Right lobe of liver (tissue), 6 donors: ENCODE measurements around the gene ENO2. TPM values are rescaled to one million over a fixed set of nuclear protein-coding genes. Genes with fewer than 3 reads are reported as not detected.

ENCODE experiments used
- ATAC-seq, 4 donors: fragments of 200-7000 bp; cut with Tn5 transposase; one replicate each; pipeline ENCODE4 v1.9.1; 2020; ENCODE audit warnings: mild to moderate bottlenecking in 4 of 4, moderate library complexity in 4 of 4
- DNase-seq, 3 donors: peaks; one replicate each; pipeline ENCODE4 v3.0.0-alpha.2; 2020
- H3K27ac ChIP-seq, 3 donors: fragments of 200-600 bp; one replicate each; pipeline ENCODE4 v1.8.0; 2022
- H3K27me3 ChIP-seq, 2 donors: fragments of 200-600 bp; one replicate each; pipeline ENCODE4 v1.8.0; 2022
- H3K36me3 ChIP-seq, 4 donors: fragments of 200-600 bp; sonication (generic) in 1 of 4; one replicate each; pipeline versions ENCODE4 v1.5.1 to v1.8.0; 2017 to 2022; ENCODE audit warnings: control low read depth in 1 of 4
- H3K4me1 ChIP-seq, 4 donors: fragments of 200-600 bp; sonication (generic) in 1 of 4; one replicate each; pipeline versions ENCODE4 v1.5.1 to v1.8.0; 2017 to 2022; ENCODE audit warnings: control low read depth in 1 of 4
- H3K4me3 ChIP-seq, 3 donors: fragments of 200-600 bp; one replicate each; pipeline ENCODE4 v1.8.0; 2022
- H3K9me3 ChIP-seq, 4 donors: fragments of 200-600 bp; sonication (generic) in 1 of 4; one replicate each; pipeline versions ENCODE4 v1.5.1 to v1.8.0; 2017 to 2022; ENCODE audit warnings: control low read depth in 1 of 4
- POLR2A ChIP-seq: fragments of 450-650 bp; IDR thresholded peaks from one replicate; pipeline ENCODE4 v1.6.1; 2017; ENCODE audit warnings: antibody characterized with exemption, mild to moderate bottlenecking
- WGBS: methylation state at CpG from one replicate; pipeline ENCODE4 v1.1.6; 2018; ENCODE audit warnings: low coverage, low lambda C conversion rate; ENCODE audit not compliant: insufficient coverage; ENCODE audit errors: missing lambda C conversion rate; 5-methylcytosine and 5-hydroxymethylcytosine counted together
- intact Hi-C, 2 donors: fragments of 100-400 bp; cut with DNase I; formaldehyde crosslinking; loops; one replicate each; pipeline versions ENCODE4 v1.11.2 to v1.14.1; 2022
- total RNA-seq, 6 experiments: library from RNA; depleted of rRNA in 2 of 6; stranded (reverse); fragments of >200 nt in 2 of 6; fragmentation: NEBNext Ultra II Directional in 3 of 6; extraction: Animal tissue kit (Norgen Biotek cat#: 25700) in 3 of 6; gene quantifications; one replicate each; pipeline versions ENCODE4 v1.1.0 to v1.2.4, GENCODE V29; 2016 to 2023
- TF ChIP-seq, protein P1 (sequence below), 4 donors: fragments of 200-600 bp in 3 of 4; fragments of 450-650 bp in 1 of 4; IDR thresholded peaks; one replicate each; pipeline versions ENCODE4 v1.5.1 to v1.8.0; 2016 to 2022; ENCODE audit warnings: antibody characterized with exemption in 4 of 4, mild to moderate bottlenecking in 2 of 4
- donor health status: DM: no; HTN: yes; CAD: no.
- donor health status: DM: no; HTN: no; CAD: no.
- donor health status: DM: no; HTN: no; CAD: no.
- donor health status: DM: no; HTN: yes; CAD: no.
- donor health status: DM: no; HTN: yes; CAD: no.

The ENO2 gene
- total RNA-seq, 6 experiments from 2014 or later, result 1.1 to 9.3 (median 2.0) TPM

DNA sequence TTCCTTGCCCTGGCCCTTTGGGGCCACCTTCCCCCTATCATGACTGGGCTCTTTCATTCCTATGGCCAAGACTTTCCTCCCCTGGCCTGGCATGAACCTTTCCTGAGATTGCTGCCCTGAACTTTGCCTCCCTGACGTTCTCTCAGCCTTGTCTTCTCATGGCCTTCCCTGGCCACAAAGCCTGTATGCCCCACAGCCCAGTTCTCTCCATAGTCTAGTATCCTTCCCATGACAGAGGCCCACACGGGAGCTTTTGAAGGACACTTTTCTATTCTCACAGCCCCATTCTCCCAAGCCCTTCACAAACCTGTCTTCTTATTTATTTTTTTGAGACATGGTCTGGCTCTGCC, 24.8 kb downstream of the ENO2 start:
- 53% methylated on average over 2 of the region's 2 CpGs for WGBS
- H3K36me3 ChIP-seq, result peaks cover 0 to 12% (median 2%) of the 10 kb centered on the region in 4 donors
- peaks cover 0 to 29% (median 0%) of the 10 kb centered on the region in 4 donors for H3K4me1 ChIP-seq
- H3K27me3 ChIP-seq, result no peaks in the 10 kb centered on the region
- intact Hi-C loops, result no loop called here
- ATAC-seq (no peak), DNase-seq (no peak)
- no peak overlapping the region for H3K4me3 ChIP-seq
- TF ChIP-seq POLR2A, result no peak
- TF ChIP-seq, protein P1, sequence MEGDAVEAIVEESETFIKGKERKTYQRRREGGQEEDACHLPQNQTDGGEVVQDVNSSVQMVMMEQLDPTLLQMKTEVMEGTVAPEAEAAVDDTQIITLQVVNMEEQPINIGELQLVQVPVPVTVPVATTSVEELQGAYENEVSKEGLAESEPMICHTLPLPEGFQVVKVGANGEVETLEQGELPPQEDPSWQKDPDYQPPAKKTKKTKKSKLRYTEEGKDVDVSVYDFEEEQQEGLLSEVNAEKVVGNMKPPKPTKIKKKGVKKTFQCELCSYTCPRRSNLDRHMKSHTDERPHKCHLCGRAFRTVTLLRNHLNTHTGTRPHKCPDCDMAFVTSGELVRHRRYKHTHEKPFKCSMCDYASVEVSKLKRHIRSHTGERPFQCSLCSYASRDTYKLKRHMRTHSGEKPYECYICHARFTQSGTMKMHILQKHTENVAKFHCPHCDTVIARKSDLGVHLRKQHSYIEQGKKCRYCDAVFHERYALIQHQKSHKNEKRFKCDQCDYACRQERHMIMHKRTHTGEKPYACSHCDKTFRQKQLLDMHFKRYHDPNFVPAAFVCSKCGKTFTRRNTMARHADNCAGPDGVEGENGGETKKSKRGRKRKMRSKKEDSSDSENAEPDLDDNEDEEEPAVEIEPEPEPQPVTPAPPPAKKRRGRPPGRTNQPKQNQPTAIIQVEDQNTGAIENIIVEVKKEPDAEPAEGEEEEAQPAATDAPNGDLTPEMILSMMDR (IDR thresholded peaks at IDR 0.05), result no peak
- no peaks in the 10 kb centered on the region for H3K9me3 ChIP-seq
- H3K27ac ChIP-seq, result no peak overlapping the region

DNA sequence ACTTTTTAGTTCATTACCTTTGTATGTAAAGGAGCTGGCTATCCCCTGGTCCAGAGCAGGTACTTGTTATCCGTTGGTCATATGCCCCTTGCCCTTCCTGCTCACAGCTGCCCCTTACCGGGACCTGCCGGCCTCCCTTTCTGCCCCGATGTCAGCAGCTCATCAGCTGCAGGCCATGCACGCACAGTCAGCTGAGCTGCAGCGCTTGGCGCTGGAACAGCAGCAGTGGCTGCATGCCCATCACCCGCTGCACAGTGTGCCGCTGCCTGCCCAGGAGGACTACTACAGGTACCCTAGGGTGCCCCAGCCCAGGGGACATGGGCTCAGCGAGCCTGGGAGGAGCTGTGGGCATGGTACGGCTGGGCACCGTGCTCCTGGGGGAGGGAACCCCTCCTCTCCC, 26.9 kb downstream of the ENO2 start:
- TF ChIP-seq POLR2A, result no peak
- TF ChIP-seq, protein P1 (IDR thresholded peaks at IDR 0.05), result no peak
- no peak overlapping the region for H3K4me3 ChIP-seq
- H3K27me3 ChIP-seq, result no peaks in the 10 kb centered on the region
- WGBS, result 43% methylated on average over 1 of the region's 12 CpGs
- DNase-seq (peak in 1 of 3 donors; percentile 64), ATAC-seq (no peak)
- H3K4me1 ChIP-seq, result peaks cover 0 to 45% (median 8%) of the 10 kb centered on the region in 4 donors
- intact Hi-C loops, result no loop called here
- no peaks in the 10 kb centered on the region for H3K9me3 ChIP-seq
- no peaks in the 10 kb centered on the region for H3K36me3 ChIP-seq
- H3K27ac ChIP-seq, result no peak overlapping the region

DNA sequence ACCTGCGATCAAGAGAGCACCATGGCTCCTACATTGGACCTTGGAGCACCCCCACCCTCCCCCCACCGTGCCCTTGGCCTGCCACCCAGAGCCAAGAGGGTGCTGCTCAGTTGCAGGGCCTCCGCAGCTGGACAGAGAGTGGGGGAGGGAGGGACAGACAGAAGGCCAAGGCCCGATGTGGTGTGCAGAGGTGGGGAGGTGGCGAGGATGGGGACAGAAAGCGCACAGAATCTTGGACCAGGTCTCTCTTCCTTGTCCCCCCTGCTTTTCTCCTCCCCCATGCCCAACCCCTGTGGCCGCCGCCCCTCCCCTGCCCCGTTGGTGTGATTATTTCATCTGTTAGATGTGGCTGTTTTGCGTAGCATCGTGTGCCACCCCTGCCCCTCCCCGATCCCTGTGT, 27.4 kb downstream of the ENO2 start:
- Histone ChIP-seq H3K4me1 (peaks cover 0 to 49% (median 8%) of the 10 kb centered on the region in 4 donors), H3K4me3 (no peak overlapping the region), H3K36me3 (no peaks in the 10 kb centered on the region), H3K27me3 (no peaks in the 10 kb centered on the region), H3K9me3 (no peaks in the 10 kb centered on the region), H3K27ac (no peak overlapping the region)
- no peak for DNase-seq
- intact Hi-C loops, result no loop called here
- WGBS, result 72% methylated on average over 4 of the region's 12 CpGs
- ATAC-seq, result no peak
- TF ChIP-seq POLR2A, result no peak
- TF ChIP-seq, protein P1 (IDR thresholded peaks at IDR 0.05), result no peak

DNA sequence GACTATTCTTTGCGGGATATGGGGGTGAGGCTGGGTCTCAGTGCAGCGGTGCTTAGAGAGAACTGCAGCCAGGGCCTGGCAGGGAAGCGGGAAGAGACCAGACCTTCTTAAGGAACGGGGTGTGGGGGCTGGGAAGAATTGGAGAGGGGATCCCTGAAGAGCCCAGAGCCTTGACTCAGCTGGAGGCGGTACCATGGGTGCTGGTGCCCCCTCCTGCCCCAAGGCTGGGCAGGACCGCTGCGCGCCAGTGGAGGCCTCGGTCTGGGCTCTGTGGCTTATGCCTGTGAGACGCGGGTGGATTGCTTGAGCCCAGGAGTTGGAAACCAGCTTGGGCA, 27.9 kb downstream of the ENO2 start:
- no peak for ATAC-seq
- Histone ChIP-seq H3K27me3 (no peaks in the 10 kb centered on the region), H3K4me1 (peaks cover 0 to 48% (median 8%) of the 10 kb centered on the region in 4 donors), H3K36me3 (no peaks in the 10 kb centered on the region), H3K9me3 (no peaks in the 10 kb centered on the region), H3K27ac (no peak overlapping the region), H3K4me3 (no peak overlapping the region)
- WGBS, result 93% methylated on average over 11 of the region's 11 CpGs
- intact Hi-C loops, result no loop called here
- TF ChIP-seq, protein P1 (IDR thresholded peaks at IDR 0.05), result no peak
- TF ChIP-seq POLR2A, result no peak
- no peak for DNase-seq

DNA sequence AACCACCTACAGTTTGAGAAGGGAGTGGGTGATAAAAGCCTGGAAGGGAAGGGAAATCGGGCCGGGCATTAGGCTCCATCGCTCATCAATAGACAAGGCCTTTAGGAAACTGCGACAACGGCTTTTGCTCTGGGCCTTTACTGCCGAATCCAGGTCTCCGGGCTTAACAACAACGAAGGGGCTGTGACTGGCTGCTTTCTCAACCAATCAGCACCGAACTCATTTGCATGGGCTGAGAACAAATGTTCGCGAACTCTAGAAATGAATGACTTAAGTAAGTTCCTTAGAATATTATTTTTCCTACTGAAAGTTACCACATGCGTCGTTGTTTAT, 29.0 kb downstream of the ENO2 start:
- intact Hi-C loops, result no loop called here

More for the DNA sequence above, 29.0 kb downstream of the ENO2 start:
- peak overlapping the region; percentile 50 to 66 (median 57) for H3K4me3 ChIP-seq
- DNase-seq (peak in 2 of 3 donors; percentile 66 to 86), ATAC-seq (peak; percentile 34 to 51 (median 46))
- H3K4me1 ChIP-seq, result peaks cover 0 to 43% (median 8%) of the 10 kb centered on the region in 4 donors
- H3K9me3 ChIP-seq, result no peaks in the 10 kb centered on the region
- TF ChIP-seq, protein P1 (IDR thresholded peaks at IDR 0.05), result no peak
- TF ChIP-seq POLR2A, result no peak
- WGBS, result 0% methylated on average over 13 of the region's 13 CpGs
- H3K27me3 ChIP-seq, result no peaks in the 10 kb centered on the region
- peak overlapping the region; percentile 74 to 91 (median 91) for H3K27ac ChIP-seq
- H3K36me3 ChIP-seq, result no peaks in the 10 kb centered on the region
